ENCODE results near the gene TUBA3D.
A peak's percentile ranks its signal among the peaks of the same experiment; 100 is the strongest.
"Not testable (repeated sequence)": the region's sequence is repeated elsewhere in the genome, so short reads cannot be mapped to it uniquely, and the experiment has no call there.

The TUBA3D gene

GRCh38 chr2:131486201-131486902 is 10.4 kb downstream of the TUBA3D start:
- DNase-seq (ENCODE audit: extremely low read depth, insufficient read length); H3K27me3 ChIP-seq (replicated peaks; ENCODE audit: control insufficient read depth, insufficient read depth, low read length); H3K4me3 ChIP-seq (replicated peaks; ENCODE audit: low read depth, low read length); H3K36me3 ChIP-seq (ENCODE audit: control insufficient read depth, insufficient read depth, low read length): not testable (repeated sequence)

- Histone ChIP-seq H3K36me3 (ENCODE audit: control insufficient read depth, insufficient read depth, low read length) (peaks cover 3% of the 10 kb centered on the region), H3K27me3 (replicated peaks; ENCODE audit: control insufficient read depth, insufficient read depth, low read length) (no peaks in the 10 kb centered on the region), H3K4me3 (replicated peaks; ENCODE audit: low read depth, low read length) (no peak overlapping the region)
- DNase-seq (ENCODE audit: extremely low read depth, insufficient read length) = no peak
- TF ChIP-seq CTCF (IDR thresholded peaks at IDR 0.05; ENCODE audit: insufficient read depth, low read length, poor library complexity, severe bottlenecking) = no peak
Observed at GRCh38 chr2:131488306-131489205, 12.6 kb downstream of the TUBA3D start.

- not testable (repeated sequence) for DNase-seq (ENCODE audit: extremely low read depth, insufficient read length); H3K27me3 ChIP-seq (replicated peaks; ENCODE audit: control insufficient read depth, insufficient read depth, low read length); H3K36me3 ChIP-seq (ENCODE audit: control insufficient read depth, insufficient read depth, low read length)
- peak overlapping the region; percentile 84 for H3K4me3 ChIP-seq (replicated peaks; ENCODE audit: low read depth, low read length)
Observed at GRCh38 chr2:131490616-131491468, 14.9 kb downstream of the TUBA3D start.

GRCh38 chr2:131491469-131491836 is 15.5 kb downstream of the TUBA3D start:
- not testable (repeated sequence) for H3K36me3 ChIP-seq (ENCODE audit: control insufficient read depth, insufficient read depth, low read length); DNase-seq (ENCODE audit: extremely low read depth, insufficient read length)

GRCh38 chr2:131492015-131492417 is 16.1 kb downstream of the TUBA3D start, which contains the start of gene MZT2A:
TSS of gene MZT2A (minus strand) at chr2:131492397. CDS start at chr2:131492376, 21 bp downstream.
- H3K4me3 ChIP-seq (replicated peaks; ENCODE audit: low read depth, low read length) = peak within 1 kb of the TSS; percentile 89
- H3K36me3 ChIP-seq (ENCODE audit: control insufficient read depth, insufficient read depth, low read length); H3K27me3 ChIP-seq (replicated peaks; ENCODE audit: control insufficient read depth, insufficient read depth, low read length); DNase-seq (ENCODE audit: extremely low read depth, insufficient read length): not testable (repeated sequence)

More at GRCh38 chr2:131491469-131491836, 15.5 kb downstream of the TUBA3D start:
- H3K4me3 ChIP-seq (replicated peaks; ENCODE audit: low read depth, low read length) = peak overlapping the region; percentile 84
- H3K27me3 ChIP-seq (replicated peaks; ENCODE audit: control insufficient read depth, insufficient read depth, low read length) = not testable (repeated sequence)

- H3K36me3 ChIP-seq (ENCODE audit: control insufficient read depth, insufficient read depth, low read length) = peaks cover 1% of the 10 kb centered on the region
- peak overlapping the region; percentile 89 for H3K4me3 ChIP-seq (replicated peaks; ENCODE audit: low read depth, low read length)
- H3K27me3 ChIP-seq (replicated peaks; ENCODE audit: control insufficient read depth, insufficient read depth, low read length) = no peaks in the 10 kb centered on the region
- peak; percentile 97 for DNase-seq (ENCODE audit: extremely low read depth, insufficient read length)
- TF ChIP-seq CTCF (IDR thresholded peaks at IDR 0.05; ENCODE audit: insufficient read depth, low read length, poor library complexity, severe bottlenecking) = peak; percentile 86
Observed at GRCh38 chr2:131492418-131493198, 16.7 kb downstream of the TUBA3D start.
